Measurements from ENCODE around the gene SLC38A3.
"Not testable (repeated sequence)": the region's sequence is repeated elsewhere in the genome, so short reads cannot be mapped to it uniquely, and the experiment has no call there.

The SLC38A3 gene

DNA sequence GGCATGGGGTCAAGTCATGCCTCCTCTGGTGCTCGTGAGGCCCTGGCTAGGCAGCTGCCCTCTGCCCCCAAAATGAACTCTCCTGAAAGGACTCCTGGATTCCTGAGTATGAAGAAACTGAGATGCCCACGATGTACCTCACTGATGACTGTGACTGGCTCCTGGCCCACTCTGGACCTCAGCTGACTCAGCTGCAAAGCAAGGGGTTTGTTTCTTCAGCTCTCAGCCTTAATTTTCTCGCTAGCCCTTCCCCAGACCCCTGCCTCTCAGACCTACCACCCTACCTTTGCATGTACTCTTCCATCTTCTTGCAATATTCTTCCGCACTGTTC lies 25.7 kb downstream of the SLC38A3 start:
- DNase-seq (ENCODE audit: low read depth, low spot score) = no peak

DNA sequence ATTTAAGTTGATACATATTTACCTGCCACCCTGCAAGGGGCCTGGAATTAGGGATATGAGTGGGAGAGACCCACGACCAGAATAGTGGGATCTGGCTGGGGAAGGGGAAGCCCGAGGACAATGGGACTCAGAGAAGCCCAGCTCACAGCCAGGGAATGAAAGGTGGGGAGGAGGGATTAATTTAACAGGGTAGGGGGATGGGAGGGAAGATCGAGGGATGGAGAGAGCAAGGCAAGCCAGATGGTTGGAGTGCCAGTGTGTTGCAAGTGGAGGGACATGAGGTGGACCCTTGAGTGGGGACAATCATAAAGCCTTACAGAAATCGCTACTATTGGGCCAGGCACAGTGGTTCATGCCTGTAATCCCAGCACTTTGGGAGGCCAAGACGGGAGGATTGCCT lies 26.5 kb downstream of the SLC38A3 start:
- DNase-seq (ENCODE audit: low read depth, low spot score) = no peak

DNA sequence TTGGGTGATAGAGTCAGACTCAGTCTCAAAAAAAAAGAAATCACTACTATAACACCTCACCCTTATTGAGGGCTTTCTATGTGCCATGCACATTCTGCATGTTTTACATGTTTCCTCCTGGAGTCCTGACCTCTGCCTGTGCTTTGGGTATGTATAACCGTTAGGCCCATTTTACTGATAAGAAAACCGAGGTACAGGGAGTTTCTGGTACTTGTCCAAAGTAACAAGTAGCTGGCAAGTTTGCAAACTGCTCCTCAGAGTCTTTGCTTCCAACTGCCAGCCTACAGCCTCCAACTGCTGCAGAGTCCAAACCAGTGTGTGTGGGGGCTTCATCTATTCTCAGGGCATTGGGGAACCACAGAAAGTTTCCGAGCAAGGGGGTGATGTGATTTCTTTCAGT lies 27.2 kb downstream of the SLC38A3 start:
- no peak for DNase-seq (ENCODE audit: low read depth, low spot score)

DNA sequence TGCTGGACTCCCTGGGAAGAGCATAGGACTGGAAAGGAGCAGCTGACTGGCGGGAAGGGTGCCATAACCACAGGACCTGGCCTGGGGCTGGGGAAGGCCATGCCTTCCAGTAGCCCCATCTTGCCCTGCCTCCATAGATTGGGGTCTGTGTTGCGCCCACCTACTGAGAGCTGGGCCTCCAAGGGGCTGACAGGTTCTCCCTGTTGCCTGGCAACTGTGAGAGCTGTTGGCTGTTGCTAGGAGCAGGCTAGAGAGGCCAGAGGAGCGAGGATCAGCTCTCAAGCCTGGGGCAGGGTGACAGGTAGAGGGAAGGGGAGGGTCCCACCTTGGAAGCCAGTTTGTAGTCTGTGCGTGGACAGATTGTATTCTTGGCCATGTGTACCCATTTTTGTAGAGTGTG lies 28.1 kb downstream of the SLC38A3 start:
- DNase-seq (ENCODE audit: low read depth, low spot score) = no peak

DNA sequence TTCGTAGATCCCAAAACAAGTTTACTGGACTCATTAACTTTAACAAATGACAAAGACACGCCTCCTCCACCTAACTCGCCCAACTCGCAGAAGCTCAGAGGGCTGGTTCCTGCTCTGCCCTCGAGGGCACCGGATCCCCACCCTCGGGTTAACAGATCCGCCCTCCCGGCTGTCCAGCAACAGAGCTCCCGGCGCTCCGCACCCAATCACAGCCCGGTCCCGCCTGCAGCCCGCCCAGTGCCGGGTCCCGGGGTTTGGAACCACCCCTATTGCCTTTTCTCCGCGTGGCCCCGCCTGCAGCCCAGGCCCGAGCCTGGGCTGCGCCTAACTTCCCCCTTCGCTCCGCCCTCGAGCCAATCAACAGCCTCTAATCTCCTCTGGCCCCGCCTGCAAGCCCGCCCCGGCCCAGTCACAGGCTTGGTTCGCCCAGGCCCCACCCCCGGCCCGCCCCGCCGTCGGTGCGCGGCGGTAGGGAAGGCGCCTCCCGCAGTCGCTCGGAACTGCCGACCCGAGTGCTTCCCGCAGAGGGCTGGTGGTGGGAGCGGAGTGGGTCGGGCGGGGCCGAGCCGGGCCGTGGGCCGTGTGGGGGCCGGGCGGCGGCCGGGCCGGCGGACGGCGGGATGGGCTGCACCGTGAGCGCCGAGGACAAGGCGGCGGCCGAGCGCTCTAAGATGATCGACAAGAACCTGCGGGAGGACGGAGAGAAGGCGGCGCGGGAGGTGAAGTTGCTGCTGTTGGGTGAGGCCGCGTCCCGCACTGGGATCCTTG lies 30.8 kb downstream of the SLC38A3 start, which contains the start of gene GNAI2:
TSS of gene GNAI2 (plus strand) at position 489 of the 768 bp plus-strand sequence. CDS start at position 621, 132 bp downstream.
- DNase-seq (ENCODE audit: low read depth, low spot score) = peak; percentile 100

DNA sequence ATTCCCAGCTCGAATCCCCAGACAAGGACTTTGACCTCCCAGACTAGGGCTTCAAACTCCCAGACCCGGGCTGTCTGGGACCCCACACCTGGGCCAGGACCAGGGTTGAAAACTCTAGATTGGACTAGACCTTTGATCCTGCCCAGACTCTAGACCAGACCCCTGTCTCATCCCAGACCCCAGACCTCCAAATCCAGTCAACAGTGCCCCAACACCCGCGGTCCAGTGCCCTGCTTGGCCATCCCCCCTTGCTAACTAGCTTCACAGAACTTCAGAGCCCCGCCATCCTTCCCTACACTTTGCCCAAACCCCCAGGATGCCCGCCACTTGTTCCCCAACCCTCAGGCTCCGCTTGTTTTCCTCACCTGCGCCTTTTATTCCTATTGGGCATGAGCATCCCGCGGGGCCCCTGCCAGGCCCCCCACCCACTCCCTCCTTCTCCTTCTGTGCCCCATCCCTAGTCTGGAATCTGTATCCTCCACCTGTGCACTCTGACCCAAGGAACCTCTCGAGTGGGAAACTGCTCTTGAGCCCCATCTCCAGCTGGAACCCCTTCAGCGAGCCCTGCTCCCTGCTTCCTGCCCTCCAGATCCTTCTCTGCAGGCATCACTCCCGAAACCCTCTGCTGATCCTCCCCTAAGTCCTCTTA lies 31.5 kb downstream of the SLC38A3 start:
- no peak for DNase-seq (ENCODE audit: low read depth, low spot score)

DNA sequence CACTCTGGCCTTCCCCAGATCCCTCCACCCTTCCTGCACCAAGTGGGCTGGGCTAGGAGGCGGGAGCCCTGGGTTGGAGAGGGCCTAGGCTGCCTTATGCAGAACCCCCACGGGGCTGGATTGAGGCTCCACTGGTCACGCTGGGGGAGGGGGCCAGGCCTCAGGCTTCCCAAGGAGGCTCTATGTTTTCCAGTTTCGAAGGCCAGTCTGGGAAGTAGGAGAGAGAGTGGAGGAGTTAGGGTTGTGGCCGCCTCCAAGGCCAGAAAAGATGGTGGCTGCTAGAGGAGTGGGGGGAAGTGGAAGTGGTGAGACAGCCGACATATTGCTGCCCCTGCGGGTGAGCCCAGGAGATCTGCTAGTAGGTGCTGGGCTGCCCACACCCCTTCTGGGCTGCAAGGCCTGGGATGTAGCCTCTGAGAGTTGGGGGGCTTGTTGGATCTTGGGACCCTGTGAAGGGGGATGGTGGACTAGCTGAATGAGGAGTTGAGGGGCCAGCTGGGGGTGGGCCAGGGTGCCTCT lies 32.1 kb downstream of the SLC38A3 start:
- peak; percentile 60 for DNase-seq (ENCODE audit: low read depth, low spot score)

DNA sequence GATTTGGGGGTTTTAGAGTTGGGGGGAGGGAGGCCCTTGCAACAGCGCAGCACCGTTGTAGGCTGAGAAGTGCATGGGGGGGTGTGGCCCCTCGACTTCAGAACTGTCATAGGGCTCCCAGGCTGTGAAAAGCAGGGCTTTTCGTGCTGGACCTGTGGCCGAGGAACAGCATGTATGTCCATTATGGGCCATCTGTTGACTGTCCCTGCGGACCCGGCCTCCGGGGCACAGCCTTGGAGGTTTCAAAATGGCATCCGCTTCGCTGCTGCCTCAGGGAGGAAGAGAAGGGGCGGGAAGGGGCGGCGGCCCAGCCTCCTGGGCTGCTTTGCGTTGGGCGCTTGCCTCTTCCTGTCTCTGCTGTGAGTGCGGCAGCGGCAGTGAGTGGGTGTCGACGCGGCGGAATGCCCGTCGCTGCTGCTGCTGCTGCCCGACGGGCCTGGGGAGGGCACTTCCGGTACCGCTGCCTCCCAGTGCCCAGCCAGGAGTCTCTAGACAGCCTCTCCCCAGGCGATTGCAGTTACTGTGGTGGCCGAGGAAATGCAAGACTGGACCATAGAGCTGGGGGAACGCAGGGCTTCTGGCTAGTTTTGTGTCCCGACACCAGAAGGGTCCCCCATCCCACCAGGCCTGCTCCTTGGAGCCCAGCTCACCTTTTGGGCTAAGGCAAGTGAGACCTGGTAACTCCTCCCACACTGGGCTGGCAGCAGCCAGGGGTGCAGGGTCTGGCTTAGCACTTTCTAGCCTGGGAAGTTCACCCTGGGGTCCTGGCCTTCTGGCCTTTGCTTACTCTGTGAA lies 32.9 kb downstream of the SLC38A3 start:
- DNase-seq (ENCODE audit: low read depth, low spot score) = peak; percentile 90

DNA sequence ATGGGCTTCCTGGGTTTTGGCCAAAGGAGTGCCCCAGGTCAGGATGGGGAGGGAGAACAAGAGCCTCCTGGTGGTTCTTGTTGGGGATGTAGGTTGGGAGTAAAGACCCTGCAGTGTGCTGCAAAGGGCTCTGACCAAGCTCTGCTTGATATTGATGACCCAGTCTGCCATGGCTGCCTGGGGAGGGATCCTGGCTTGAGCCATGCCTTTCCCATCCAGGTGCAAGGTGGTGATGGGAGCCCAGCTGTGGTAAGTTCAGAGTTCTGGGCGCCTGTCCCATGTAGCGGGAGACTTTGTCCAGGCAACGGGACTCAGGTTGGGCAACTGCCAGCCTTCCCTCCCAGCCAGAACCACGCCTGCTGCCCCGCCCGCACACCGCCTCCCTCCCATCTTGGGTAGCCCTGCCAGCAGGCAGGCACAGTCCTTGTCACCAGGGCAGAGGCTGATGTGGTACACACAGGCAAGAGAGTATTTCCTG lies 33.5 kb downstream of the SLC38A3 start:
- no peak for DNase-seq (ENCODE audit: low read depth, low spot score)

DNA sequence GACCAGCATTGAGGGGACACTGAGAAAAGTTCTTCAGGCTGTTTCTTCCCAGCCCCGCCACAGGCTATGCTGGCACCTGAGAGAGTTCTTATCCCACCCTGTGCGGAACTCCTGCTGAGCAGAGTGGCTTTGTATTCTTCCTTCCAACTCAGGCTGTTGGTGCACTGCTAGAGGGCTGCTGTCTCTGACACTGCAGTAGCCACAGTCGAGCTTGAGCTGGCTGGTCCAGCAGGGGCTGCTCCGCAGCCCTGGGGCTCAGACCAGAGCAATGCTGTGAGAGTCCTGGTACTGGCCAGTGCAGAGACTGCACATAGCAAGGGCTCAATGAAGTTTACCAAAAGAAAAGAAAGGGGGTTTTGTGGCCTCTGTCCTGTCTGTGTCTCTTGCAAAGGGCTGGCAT lies 34.6 kb downstream of the SLC38A3 start:
- DNase-seq (ENCODE audit: low read depth, low spot score) = peak; percentile 45

DNA sequence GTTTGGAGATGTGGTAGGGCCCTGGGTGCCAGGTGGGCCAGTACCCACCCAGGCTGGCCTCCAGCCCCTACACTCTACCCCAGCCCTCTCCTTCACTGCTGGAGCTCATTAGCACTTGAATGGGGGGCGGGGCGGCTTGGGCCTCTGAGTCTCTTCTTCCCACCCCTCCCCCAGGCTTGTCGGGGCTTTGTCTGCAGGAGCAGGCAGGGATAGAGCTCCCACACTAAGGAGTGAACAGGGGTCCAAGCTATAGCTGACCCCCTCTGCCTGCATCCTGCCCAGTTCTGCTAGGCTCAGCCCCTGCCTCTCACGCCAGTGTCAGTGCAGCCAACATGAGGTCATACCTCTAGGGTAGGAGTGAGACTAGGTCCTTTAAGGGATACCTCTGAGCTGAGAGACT lies 36.1 kb downstream of the SLC38A3 start:
- peak; percentile 95 for DNase-seq (ENCODE audit: low read depth, low spot score)

DNA sequence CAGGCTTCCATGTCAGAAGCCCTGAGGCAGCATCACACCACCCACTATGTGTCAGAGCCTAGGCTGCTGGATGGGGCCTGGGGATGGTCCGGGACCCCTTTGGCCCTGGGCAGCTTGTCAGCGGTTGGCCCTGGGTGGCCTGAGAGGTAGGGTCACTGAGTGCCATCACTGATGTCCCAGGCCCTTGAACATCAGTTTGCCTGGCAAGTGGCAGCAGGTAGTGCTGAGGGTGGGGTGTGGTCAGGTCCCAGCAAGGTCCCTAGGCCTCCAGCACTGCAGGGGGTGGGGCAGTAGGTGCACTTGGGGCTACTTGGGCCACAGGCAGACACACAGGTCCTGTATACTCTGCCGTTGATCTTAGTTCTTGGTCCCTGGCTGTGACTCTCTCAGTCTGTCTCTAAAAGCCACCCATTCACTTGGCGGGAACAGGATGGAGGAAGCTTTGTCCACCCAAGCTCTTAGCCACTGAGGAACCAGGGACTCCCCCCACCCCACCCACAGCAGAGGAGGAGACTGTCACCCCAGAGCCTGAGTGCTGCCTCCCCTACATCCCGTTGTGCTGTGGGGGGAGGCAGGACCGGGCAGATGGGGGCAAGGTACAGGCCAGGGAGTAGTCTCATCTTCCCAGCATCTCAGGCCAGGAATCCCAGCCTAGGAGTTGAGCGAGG lies 36.8 kb downstream of the SLC38A3 start:
- no peak for DNase-seq (ENCODE audit: low read depth, low spot score)

DNA sequence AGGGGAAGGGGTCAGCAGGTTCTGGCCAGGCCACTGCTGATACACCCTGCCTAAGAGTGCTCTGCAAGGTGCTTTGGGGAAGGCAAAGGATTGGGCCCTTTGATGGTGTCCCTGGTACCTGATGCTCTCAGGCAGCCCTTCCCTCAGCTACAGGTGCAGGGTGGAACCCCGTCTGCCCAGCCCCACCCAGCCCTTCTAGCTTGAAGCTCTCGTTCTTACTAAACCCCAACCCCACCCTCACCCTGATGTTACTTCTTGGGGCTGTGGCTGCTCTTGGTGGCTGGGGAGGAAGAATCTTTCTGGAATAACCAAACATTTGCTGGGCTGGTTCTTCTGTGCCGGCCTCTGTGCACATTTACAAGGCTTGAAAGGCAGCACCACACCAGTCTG lies 37.3 kb downstream of the SLC38A3 start:
- no peak for DNase-seq (ENCODE audit: low read depth, low spot score)

DNA sequence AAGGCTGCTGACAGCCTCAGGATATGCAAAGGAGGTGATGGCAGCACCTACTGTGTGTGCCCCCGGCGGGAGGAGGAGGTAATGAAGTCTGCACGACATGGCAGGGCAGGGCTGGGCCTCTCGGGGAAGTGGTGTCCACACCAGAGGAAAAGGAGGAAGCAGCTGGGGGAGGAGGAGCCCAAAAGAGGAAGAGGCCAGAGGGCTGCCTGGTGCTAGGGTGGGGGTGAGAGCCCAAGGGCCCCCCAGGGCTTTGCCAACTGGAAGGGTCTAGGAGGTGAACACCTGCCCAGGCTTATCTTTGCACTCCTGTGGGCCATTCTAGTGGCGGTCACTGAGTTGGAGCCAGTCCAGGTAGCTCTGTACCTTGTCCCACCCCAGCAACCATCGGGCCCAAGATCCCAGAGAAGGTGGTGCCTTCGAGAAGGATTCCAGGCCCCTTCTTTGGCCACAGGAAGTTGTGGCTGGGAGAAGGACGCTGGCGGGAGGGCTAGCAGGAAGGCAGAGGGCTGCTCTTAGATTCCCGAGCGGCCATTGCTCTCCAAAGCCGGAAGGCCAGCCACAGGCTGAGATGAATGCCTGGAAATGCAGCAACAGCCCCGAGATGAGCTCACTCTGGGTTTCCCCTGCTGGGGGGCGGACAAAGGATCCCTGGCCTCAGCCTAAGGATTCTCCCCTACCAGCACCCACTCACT lies 37.9 kb downstream of the SLC38A3 start:
- DNase-seq (ENCODE audit: low read depth, low spot score) = no peak

DNA sequence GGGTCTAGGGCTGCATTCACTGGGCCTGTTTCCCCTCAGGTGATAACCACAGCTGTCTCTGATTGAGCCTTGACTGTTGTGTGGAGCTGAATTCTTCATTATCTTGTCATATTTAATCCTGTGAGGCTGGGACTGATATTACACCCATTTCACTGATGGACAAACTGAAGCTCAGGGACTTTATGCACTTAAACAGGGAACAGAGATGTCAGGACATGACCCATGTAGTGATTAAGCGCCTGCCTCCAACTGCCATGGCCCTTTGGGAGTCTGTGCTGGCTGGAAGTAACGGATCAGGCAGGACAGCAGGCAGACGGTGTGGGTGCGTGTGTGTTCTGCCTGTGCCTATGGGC lies 38.4 kb downstream of the SLC38A3 start:
- DNase-seq (ENCODE audit: low read depth, low spot score) = no peak

DNA sequence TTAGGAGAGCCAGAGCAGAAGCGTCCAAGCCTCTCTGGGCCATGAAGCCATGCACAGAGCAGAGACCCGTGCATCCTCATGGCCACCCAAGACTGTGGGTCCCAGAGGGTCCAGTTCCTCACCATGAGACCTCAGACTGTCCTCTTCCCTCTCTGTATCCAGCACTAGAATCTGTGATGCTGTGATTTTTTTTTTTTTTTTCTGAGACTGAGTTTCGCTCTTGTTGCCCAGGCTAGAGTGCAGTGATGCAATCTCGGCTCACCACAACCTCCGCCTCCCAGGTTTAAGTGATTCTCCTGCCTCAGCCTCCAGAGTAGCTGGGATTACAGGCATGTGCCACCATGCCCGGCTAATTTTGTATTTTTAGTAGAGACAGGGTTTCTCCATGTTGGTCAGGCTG lies 39.7 kb downstream of the SLC38A3 start:
- DNase-seq (ENCODE audit: low read depth, low spot score) = not testable (repeated sequence)

DNA sequence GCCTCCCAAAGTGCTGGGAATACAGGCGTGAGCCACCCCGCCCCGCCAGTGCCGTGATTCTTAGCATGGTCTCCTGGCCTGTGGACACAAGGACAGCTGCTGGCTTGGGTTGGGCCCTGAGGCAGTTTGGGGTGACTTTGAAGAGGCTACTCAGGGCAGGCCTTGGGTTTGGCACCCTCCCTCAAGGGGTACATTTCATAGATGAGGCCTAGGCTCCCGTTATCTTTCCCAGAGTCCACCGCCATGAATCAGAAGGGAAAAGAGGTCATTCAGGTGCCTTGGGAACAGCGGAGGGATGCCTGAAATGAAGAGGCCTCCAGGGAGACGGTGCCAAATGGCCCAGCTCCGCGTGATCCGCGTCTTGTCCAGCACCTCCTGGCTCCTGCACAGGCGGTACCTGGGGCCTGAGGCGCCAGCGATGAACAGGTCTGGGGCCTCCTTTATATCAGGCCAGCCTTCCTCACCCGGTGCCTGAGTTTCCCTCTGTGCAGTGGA lies 40.2 kb downstream of the SLC38A3 start:
- no peak for DNase-seq (ENCODE audit: low read depth, low spot score)

DNA sequence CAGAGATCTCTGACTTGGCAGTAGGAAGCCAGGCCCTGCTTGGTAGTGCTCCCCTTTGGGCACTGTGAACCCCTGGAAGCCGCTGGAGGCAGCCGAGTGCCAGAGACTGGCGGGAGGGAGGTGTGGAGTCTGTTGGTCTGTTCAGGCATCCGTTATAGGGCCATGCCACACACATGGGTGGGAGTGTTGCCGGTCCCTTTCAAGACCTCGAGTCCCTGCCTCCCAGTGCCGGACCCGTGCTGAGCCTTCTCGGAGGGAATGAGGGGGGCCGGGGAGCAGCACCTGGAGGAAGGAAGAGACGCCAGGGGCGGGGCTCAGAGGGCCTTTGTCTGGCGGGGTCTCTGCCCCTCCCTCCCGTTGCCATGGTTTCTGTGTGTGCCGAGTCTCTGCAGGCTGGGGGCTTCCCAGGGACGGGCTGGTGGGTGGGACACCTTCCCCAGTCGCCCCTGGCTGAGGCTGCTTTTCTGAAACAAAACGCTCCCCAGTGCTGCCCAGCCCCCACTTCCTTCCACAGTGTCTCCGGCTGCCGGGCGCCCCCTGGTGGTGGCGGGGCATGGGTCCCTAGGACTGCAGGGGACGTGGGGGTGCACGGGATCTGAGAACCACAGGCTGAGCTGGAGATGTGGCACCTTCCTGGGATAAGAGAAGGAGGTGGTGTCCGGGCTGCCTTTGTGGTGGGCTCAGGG lies 40.9 kb downstream of the SLC38A3 start:
- DNase-seq (ENCODE audit: low read depth, low spot score) = peak; percentile 96

DNA sequence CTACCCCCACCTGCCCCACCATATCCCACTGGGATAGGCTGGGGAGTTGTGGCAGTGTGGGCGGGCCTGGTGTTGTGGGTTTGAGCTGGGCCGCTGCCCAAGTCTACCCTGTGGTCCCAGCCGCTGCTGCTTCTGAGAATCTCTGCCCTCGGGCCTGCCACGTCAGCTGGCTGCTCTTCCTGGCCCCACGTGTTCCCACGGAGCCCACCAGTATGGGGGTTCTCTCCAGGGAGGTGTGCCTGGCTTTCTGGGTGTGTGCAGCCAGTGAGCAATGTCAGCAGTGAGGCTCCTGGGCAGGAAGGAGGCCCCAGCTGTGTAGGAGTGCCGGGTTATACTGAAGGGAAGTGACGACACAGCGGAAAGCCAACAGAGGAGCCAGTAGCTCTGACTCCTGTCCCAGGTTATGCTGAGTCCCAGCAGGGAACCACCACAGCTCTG lies 41.5 kb downstream of the SLC38A3 start:
- no peak for DNase-seq (ENCODE audit: low read depth, low spot score)

DNA sequence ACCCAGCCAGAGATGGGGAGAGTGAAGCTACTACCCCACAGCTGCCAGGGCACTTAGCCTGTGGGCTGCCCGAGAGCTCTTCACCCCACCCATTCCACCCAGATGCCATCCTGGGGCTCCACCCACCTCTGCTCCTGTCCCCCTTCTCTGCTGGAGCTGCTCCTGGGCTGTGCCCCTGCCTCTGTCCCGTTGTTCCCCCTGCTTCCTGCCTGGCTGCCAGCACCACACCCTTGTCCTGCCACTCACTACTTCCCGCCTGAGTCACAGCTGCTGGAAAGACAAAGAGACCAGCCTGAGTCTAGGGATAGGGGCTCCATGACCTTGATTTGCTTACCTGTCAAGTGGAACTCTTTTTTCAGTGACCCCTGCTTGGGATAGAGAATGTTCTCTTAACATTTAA lies 43.3 kb downstream of the SLC38A3 start:
- no peak for DNase-seq (ENCODE audit: low read depth, low spot score)

Measured in ELF-1 (cell line).